Measurements from ENCODE around the gene FAM149A.

FAM149A gene

GRCh38 chr4:186104114-186104889 is at the start of gene FAM149A:
TSS of gene FAM149A (plus strand) at chr4:186104704.
- intact Hi-C loops (cut with DNase I) = no loop called here
- peak in 40 of 42 donors; percentile 23 to 71 (median 50) for DNase-seq

DNA sequence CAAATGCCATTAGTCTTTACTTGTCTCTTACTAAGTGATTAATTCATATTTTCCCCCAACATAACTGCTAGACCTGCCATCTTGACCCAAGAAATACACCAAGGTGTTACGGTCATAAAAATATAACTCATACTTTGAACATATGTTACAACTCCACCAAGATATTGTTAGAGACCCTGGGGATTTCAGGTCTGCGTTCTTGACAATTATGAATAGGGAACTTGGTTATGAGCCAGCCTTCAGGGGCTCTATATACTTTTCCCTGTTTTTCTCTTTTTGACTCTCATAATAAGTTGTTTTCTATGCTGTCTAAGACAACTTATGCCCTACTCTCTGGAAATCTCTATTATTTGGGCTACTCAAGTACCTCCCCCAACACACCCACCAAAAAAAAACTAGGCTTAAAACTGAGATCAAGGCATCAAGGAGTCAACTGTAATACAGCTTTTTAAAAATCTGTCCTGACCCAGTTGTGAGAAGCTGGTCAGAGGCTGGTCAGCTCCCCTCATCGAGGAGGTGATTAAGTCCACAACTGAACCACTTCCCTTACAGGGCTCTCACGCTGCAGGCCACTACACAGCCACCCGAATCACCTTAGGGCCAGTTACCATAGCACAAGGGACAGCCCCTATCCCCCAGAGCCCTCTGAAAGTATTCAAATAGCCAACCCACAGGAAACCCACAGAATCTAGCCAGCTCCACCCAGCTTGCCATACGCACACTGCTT is 46.1 kb upstream of the FAM149A start:
- intact Hi-C loops (cut with DNase I) = no loop called here
- peak in 1 of 42 donors; percentile 31 for DNase-seq

- intact Hi-C loops (cut with DNase I) = no loop called here
- no peak for DNase-seq
Measured at GRCh38 chr4:186058980-186059316, 45.6 kb upstream of the FAM149A start.

DNA sequence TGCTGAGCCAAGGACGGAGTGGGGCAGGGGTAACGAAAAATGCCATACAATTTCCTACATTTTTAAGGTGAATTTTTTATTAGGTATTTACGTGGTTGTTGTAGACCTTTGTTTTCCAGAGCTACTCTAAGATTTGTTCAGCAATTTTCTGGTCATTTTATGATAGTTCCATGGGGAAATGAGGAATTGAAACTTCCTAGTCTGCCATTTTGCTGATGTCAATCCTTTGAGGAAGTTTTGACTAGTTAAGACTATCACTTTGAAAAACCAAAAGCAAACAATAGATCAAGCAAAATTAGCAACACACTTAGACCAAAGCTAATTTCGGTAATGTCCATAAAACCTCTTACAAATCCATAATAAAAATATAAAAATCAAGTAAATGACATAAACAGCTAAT is 42.6 kb upstream of the FAM149A start:
- intact Hi-C loops (cut with DNase I) = no loop called here
- no peak for DNase-seq

- peak; percentile 30 to 85 (median 66) for DNase-seq
- intact Hi-C loops (cut with DNase I) = loop anchor here (5.0 kb wide), 1 partner anchor 64 kb away; no protein-coding TSS in a partner anchor
Measured at GRCh38 chr4:186067757-186068385, 36.6 kb upstream of the FAM149A start.

DNA sequence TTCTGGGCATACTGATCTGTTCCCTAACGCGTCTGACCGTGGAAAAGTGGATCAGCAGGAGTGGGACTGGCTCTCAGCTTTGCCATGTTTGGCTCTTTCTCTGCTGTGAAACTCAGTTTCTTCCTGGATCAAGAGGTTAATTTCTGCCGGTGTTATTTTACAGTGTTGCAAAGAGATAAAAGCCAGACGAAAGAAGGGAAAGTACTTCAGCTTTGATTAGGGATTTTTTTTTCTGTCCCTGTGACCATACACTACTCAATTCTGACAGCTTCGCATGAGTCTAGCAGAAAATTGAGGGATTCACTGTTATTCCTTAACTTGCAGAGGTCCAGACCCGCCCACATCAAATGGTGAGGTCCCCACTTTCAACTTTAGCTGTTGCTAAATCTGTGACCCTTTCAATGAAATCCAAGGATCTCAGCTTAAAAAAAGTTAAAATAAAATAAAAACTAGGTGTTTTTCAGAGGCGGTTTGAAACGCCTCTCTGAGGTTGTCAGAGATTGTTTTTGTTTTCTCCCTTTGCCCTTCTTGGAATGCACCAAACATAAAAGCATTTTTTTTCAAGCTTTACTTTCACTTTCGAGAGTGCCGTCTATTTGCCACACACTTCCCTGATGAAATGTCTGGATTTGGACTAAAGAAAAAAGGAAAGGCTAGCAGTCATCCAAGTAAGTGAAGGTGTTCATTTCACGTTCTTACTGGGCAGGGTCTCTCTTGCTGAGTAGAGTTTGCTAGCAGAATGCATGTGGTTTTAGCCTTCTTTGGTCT is 35.7 kb upstream of the FAM149A start, which contains the start of gene TLR3:
Gene TLR3, plus strand, starts transcription at position 576 of the 768 bp plus-strand sequence. CDS start 7,464 bp downstream, outside the sequence.
- DNase-seq = no peak

GRCh38 chr4:186069729-186070128 is 34.8 kb upstream of the FAM149A start:
- intact Hi-C loops (cut with DNase I) = loop anchor here (5.0 kb wide), 1 partner anchor 63 kb away; no protein-coding TSS in a partner anchor
- DNase-seq = no peak

More for the DNA sequence above, 35.7 kb upstream of the FAM149A start, which contains the start of gene TLR3:
- intact Hi-C loops (cut with DNase I) = loop anchor here (5.0 kb wide), 1 partner anchor 64 kb away; no protein-coding TSS in a partner anchor

- peak in 32 of 42 donors; percentile 17 to 85 (median 38) for DNase-seq
- intact Hi-C loops (cut with DNase I) = no loop called here
Measured at GRCh38 chr4:186072516-186072915, 32.0 kb upstream of the FAM149A start.

GRCh38 chr4:186074189-186074588 is 30.3 kb upstream of the FAM149A start:
- intact Hi-C loops (cut with DNase I) = no loop called here
- DNase-seq = peak in 31 of 42 donors; percentile 9 to 62 (median 27)

- intact Hi-C loops (cut with DNase I) = no loop called here
Measured at GRCh38 chr4:186078981-186079638, 25.4 kb upstream of the FAM149A start.

GRCh38 chr4:186079694-186080093 is 24.8 kb upstream of the FAM149A start:
- no peak for DNase-seq
- intact Hi-C loops (cut with DNase I) = no loop called here

More at GRCh38 chr4:186078981-186079638, 25.4 kb upstream of the FAM149A start:
- no peak for DNase-seq

DNA sequence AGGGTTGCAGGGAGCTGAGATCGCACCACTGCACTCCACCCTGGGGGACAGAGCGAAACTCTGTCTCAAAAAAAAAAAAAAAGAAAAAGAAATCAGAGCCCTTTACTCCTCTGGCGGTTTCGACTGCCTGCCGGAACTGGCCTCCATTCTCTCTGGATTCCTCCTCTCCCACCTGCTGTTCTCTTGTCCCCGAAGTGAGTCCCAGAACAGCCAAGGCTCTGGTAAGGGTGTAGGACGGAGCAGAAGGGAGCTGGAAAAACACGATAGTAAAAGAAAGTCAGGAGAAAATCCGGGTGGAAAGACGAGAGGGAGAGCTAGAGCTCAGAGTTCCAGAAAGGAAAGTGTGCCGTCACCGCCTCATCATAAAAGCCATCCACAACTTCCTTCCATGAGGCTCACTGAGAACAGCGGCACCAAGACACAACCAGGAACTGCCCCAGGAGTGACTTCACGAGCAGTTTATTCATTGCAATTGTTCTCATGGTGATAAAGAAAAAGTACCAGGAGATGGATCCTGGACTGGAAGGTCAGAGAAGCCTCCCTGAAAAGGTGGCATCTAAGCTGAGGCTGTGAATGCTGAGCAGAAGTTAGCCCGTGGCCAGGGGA is 23.2 kb upstream of the FAM149A start:
- intact Hi-C loops (cut with DNase I) = no loop called here
- no peak for DNase-seq

GRCh38 chr4:186082221-186082620 is 22.3 kb upstream of the FAM149A start:
- intact Hi-C loops (cut with DNase I) = no loop called here
- no peak for DNase-seq

- intact Hi-C loops (cut with DNase I) = no loop called here
- DNase-seq = no peak
Measured at GRCh38 chr4:186088523-186088922, 16.0 kb upstream of the FAM149A start.

- DNase-seq = no peak
- intact Hi-C loops (cut with DNase I) = no loop called here
Measured at GRCh38 chr4:186092296-186092695, 12.2 kb upstream of the FAM149A start.

- intact Hi-C loops (cut with DNase I) = no loop called here
- no peak for DNase-seq
Measured at GRCh38 chr4:186095406-186095805, 9.1 kb upstream of the FAM149A start.

DNA sequence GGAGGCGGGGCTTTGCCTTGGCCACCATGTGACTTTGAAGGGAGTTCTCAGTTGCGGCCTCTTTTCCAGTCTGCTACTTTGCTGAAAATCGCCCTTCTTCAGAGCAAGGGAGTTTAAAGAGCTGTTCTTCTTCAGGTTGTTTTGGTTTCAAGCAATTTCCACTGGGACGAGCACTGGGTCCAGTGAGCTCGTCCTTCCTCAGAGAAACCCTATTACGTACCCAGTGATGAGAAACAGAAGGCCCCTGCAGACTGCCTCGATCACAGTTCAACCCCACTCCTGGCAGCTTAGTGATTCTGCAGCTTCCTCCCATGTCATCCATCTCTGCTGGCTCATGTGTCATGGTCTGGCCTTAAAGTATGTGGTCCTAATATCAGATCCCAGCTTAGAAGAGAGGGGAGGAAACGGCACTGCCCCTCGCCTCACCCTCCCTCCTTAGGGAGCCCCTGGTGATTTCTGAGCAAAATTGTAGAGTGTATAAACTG is 7.8 kb upstream of the FAM149A start:
- intact Hi-C loops (cut with DNase I) = no loop called here
- no peak for DNase-seq

- intact Hi-C loops (cut with DNase I) = no loop called here
- no peak for DNase-seq
Measured at GRCh38 chr4:186097386-186097785, 7.1 kb upstream of the FAM149A start.
